ENCODE results near the gene LARGE1.
"Not testable (repeated sequence)": the region's sequence is repeated elsewhere in the genome, so short reads cannot be mapped to it uniquely, and the experiment has no call there.

The LARGE1 gene

DNA sequence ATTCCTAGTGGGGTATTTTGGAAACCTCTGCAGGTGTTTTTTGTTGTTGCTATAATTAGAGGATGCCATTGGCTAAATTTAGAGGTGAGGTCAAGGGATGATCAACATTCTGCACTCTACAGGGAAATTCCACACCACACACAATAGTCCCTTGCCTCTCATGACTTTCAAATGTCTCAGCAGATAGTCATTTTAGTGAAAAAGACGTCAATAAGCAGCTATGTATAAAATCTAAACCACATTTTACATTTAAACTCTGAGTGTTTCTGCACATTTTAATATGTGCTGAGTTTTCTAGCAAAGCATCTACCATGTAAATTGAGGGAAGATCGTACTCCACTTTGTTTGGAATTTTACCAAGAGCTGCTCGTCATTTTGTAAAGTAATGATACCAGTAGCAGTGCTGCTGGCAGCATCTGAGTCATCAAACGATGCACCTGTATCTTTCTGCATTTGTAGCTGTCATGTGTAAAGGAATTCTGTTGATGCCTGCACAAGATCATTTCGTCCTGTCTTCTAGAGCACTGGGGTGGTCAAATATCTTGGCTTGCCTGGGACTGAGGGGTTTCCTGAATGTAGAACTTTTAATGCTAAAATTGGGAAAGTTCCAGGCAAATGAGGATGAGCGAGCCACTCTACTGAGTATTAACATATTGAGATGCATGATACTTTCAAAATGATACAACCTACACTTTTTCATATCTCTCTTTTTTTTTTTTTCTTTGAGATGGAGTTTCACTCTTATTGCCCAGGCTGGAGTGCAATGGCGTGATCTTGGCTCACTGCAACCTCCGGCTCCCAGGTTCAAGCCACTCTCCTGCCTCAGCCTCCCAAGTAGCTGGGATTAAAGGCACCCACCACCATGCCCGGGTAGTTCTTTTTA is 447.6 kb downstream of the LARGE1 start:
- no peak overlapping the region for H3K4me3 ChIP-seq (ENCODE audit: low read depth, low read length)
- TF ChIP-seq, protein P1, sequence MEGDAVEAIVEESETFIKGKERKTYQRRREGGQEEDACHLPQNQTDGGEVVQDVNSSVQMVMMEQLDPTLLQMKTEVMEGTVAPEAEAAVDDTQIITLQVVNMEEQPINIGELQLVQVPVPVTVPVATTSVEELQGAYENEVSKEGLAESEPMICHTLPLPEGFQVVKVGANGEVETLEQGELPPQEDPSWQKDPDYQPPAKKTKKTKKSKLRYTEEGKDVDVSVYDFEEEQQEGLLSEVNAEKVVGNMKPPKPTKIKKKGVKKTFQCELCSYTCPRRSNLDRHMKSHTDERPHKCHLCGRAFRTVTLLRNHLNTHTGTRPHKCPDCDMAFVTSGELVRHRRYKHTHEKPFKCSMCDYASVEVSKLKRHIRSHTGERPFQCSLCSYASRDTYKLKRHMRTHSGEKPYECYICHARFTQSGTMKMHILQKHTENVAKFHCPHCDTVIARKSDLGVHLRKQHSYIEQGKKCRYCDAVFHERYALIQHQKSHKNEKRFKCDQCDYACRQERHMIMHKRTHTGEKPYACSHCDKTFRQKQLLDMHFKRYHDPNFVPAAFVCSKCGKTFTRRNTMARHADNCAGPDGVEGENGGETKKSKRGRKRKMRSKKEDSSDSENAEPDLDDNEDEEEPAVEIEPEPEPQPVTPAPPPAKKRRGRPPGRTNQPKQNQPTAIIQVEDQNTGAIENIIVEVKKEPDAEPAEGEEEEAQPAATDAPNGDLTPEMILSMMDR (IDR thresholded peaks at IDR 0.05; ENCODE audit: low read depth, low read length), result no peak

DNA sequence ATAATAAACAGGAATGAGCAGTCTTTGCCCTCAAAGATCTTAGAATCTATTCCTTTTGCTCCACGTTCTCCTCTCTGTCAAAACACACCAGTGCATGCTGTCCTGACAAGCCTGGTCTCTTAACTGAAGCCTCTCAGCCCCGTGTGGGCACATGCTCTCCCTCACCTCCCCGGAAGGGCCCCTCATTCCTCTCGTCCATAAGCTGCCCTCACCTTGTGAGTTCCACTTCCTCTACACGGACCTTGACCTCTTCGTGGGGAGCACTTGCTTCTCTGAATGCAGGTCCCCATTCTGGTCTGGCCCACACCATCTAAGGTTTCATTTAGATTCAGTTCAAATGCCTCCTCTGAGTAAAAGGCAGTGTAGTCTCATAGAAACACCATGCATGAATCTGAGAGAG is 449.8 kb downstream of the LARGE1 start:
- TF ChIP-seq, protein P1 (IDR thresholded peaks at IDR 0.05; ENCODE audit: low read depth, low read length), result no peak
- no peak overlapping the region for H3K4me3 ChIP-seq (ENCODE audit: low read depth, low read length)

DNA sequence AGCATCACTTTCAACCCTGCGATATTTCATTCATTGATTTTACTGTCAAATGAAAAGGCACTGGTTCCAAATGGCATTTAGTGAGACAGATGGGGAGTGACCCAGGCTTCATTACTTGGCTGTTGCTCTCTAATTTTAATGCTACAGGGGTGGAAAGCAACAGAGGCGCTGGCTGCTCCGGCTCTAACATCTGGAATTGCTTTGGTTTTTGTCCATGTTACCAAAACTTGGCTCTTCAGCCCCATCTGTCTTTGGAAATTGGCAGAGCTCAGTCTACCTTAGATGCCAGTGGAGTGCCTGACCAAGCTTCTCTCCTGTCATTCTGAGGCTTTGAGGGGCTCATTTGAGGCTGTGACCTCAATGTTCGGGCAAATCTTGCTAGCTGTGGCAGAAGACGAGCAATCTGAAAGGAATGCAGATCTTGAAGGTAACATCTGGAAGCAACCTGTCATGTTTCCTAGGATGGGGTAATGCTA is 452.6 kb downstream of the LARGE1 start:
- H3K4me3 ChIP-seq (ENCODE audit: low read depth, low read length), result no peak overlapping the region
- TF ChIP-seq, protein P1 (IDR thresholded peaks at IDR 0.05; ENCODE audit: low read depth, low read length), result no peak; the same call in 1 of the 2 replicates

DNA sequence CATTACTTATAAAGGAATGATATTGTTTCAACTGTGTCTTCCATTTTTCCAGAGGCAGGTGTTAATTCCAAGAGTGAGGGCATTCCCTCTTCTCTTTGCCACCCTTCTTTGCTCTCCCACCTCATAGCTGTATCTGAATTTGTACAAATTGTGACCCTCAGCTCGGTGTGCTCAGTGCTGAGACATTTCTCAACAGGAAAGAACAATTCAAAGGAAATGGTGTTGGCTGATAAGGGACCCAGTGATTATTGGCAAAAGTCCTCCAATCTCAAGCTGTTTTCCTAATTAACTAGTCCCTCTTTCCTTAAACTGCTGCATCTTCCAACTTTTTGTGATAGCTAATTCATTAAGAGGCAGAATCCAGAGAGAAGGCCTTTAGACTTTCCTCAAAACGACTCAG is 453.2 kb downstream of the LARGE1 start:
- H3K4me3 ChIP-seq (ENCODE audit: low read depth, low read length), result no peak overlapping the region
- TF ChIP-seq, protein P1 (IDR thresholded peaks at IDR 0.05; ENCODE audit: low read depth, low read length), result no peak

DNA sequence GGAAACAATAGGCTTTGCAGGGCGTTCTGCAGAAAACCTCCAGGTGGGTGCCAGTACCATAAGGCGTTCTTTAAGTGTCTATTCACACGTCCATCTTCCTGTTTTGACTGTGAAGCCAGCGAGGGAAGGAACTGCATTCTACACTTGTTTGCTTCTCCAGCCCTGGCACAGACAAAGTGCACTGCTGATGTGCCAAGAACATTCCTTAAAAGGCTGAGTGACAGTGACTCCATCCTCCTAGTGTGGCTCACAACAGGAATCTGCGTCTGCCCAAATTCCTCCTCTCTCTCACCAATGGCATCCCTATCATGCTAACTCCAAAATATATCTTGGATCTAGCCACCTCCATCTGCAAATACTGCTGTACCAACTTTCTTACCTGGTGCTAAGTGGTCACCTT is 454.7 kb downstream of the LARGE1 start:
- TF ChIP-seq, protein P1 (IDR thresholded peaks at IDR 0.05; ENCODE audit: low read depth, low read length), result no peak
- no peak overlapping the region for H3K4me3 ChIP-seq (ENCODE audit: low read depth, low read length)

DNA sequence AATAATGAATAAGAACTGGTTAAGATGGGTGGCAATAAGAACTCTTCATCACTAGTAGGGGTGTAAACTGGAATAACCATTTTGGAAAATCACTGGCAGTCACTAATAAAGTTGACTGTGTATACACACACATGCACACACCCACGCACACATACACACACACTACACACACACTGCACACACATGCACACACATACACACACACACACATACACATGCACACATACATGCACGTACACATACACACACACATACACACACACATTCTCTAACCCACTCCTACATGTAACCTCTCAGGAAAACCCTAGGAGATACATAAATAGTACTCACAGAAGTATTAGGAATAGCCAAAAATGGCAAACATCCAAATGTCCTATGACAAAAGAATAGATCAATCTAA is 455.6 kb downstream of the LARGE1 start:
- no peak overlapping the region for H3K4me3 ChIP-seq (ENCODE audit: low read depth, low read length)
- TF ChIP-seq, protein P1 (IDR thresholded peaks at IDR 0.05; ENCODE audit: low read depth, low read length), result no peak

DNA sequence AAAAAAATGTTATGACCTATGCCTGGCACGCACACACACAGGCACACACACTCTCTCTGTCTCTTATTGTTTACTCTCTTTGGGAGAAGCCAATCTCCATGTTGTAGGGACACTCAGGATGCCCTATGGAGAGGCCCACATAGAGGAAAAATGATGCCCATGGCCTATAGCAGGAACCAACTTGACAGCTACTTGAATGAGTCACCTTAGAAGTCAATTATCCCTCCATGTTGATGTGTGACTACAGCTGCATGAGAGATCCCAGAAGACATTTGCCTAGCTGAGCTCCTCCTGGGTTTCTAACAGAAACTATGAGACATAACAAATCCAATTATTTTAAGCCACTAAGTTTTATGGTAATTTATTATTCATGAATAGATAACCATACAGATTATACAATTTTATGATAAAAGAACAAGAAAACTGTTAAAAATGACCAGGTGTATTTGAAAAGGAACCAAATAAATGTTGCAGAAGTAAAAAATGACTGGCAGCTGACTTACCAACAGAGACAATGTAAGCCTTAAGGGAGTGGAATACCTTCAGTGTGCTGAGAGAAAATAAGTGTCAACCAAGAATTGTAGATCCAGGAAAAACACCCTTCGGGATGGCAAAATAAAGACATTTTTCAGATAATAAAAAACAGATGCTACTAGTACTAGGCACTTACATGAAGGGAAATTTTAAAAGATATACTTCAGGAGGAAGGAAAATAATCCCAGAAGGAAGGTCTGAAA is 458.4 kb downstream of the LARGE1 start:
- TF ChIP-seq, protein P1 (IDR thresholded peaks at IDR 0.05; ENCODE audit: low read depth, low read length), result no peak

DNA sequence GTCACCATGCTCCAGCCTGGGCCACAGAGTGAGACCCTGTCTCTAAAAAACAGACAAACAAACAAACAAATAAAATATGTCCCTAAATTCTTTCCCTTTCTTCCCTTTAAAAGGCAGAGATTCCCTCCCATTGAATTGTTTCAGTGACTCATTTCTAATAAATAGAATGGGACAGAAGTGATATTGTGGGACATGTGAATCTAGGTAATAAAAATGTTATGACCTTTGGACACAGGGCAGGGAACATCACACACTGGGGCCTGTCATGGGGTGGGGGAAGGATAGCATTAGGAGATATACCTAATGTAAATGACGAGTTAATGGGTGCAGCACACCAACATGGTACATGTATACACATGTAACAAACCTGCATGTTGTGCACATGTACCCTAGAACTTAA is 459.0 kb downstream of the LARGE1 start:
- H3K4me3 ChIP-seq (ENCODE audit: low read depth, low read length), result not testable (repeated sequence)

More for the DNA sequence above, 458.4 kb downstream of the LARGE1 start:
- no peak overlapping the region for H3K4me3 ChIP-seq (ENCODE audit: low read depth, low read length)
